ENCODE results near the gene CRLF3.
A peak's percentile ranks its signal among the peaks of the same experiment; 100 is the strongest.
"Not testable (repeated sequence)": the region's sequence is repeated elsewhere in the genome, so short reads cannot be mapped to it uniquely, and the experiment has no call there.

Gene CRLF3

GRCh38 chr17:30824356-30825145 is at the start of gene CRLF3:
Gene CRLF3, minus strand, starts transcription at chr17:30824692. Its CDS starts 41 bp downstream, at chr17:30824651.
- DNase-seq: peak; percentile 81

- no peak for DNase-seq
These were observed 44.5 kb upstream of the CRLF3 start for GRCh38 chr17:30869005-30869404.

GRCh38 chr17:30864636-30865035 is 40.1 kb upstream of the CRLF3 start:
- no peak for DNase-seq

- no peak for DNase-seq
These were observed 34.2 kb upstream of the CRLF3 start for GRCh38 chr17:30858556-30859250.

GRCh38 chr17:30854146-30854545 is 29.7 kb upstream of the CRLF3 start:
- no peak for DNase-seq

GRCh38 chr17:30848021-30848420 is 23.5 kb upstream of the CRLF3 start:
- no peak for DNase-seq

GRCh38 chr17:30840771-30841170 is 16.3 kb upstream of the CRLF3 start:
- DNase-seq: no peak

GRCh38 chr17:30838202-30838807 is 13.8 kb upstream of the CRLF3 start:
- peak; percentile 2 for DNase-seq

GRCh38 chr17:30832438-30833124 is 8.1 kb upstream of the CRLF3 start:
- no peak for DNase-seq

- peak; percentile 87 for DNase-seq
These were observed 7.4 kb upstream of the CRLF3 start, which contains the start of gene ATAD5 for GRCh38 chr17:30831663-30832437. Gene ATAD5, plus strand, starts transcription at chr17:30831966. Its CDS starts 382 bp downstream, at chr17:30832348.

GRCh38 chr17:30831257-30831656 is 6.8 kb upstream of the CRLF3 start:
- DNase-seq: peak; percentile 32

- DNase-seq: no peak
These were observed 4.5 kb upstream of the CRLF3 start for GRCh38 chr17:30829022-30829421.

GRCh38 chr17:30827082-30827481 is 2.6 kb upstream of the CRLF3 start:
- DNase-seq: no peak

- peak; percentile 35 for DNase-seq
These were observed 513 bp downstream of the CRLF3 start for GRCh38 chr17:30824002-30824355.

- DNase-seq: no peak
These were observed 1.1 kb downstream of the CRLF3 start for GRCh38 chr17:30823421-30823820.

GRCh38 chr17:30822919-30823318 is 1.6 kb downstream of the CRLF3 start:
- DNase-seq: not testable (repeated sequence)

GRCh38 chr17:30821871-30822723 is 2.4 kb downstream of the CRLF3 start:
- DNase-seq: peak; percentile 6

- no peak for DNase-seq
These were observed 4.4 kb downstream of the CRLF3 start for GRCh38 chr17:30819971-30820705.

GRCh38 chr17:30816165-30816564 is 8.3 kb downstream of the CRLF3 start:
- DNase-seq: no peak

- DNase-seq: not testable (repeated sequence)
These were observed 9.6 kb downstream of the CRLF3 start for GRCh38 chr17:30814860-30815259.

- DNase-seq: not testable (repeated sequence)
These were observed 10.3 kb downstream of the CRLF3 start for GRCh38 chr17:30814236-30814635.

Measured in NCI-H1694 treated with DMSO at 0.1 percent for 48 hours (cell line).